K562 (cell line): ENCODE measurements around the gene PLEKHN1. TPM values are rescaled to one million over a fixed set of nuclear protein-coding genes. Genes with fewer than 3 reads are reported as not detected.

ENCODE experiments used
- HIVEP1 ChIP-seq: fragments of 250-450 bp; sonication (Bioruptor Pico); IDR thresholded peaks from 2 replicates; pipeline ENCODE4 v1.4.0; 2020; ENCODE audit warnings: mild to moderate bottlenecking
- JUND ChIP-seq, 2 experiments: IDR thresholded peaks; 2 replicates in 1 of 2; 3 replicates in 1 of 2; pipeline ENCODE4 v1.6.1; 2011; ENCODE audit warnings: borderline replicate concordance in 2 of 2, low read depth in 2 of 2, low read length in 2 of 2, improper control_type of control experiment in 1 of 2, missing biosample characterization in 1 of 2, missing genetic modification characterization in 1 of 2, missing genetic modification reagents in 1 of 2
- OTX1 ChIP-seq: fragments of 450-650 bp; formaldehyde crosslinking; IDR thresholded peaks from 2 replicates; pipeline ENCODE4 v1.4.0; 2022; ENCODE audit warnings: mild to moderate bottlenecking
- POLR2H ChIP-seq: IDR thresholded peaks from 2 replicates; pipeline ENCODE4 v1.6.1; 2016; ENCODE audit warnings: missing genetic modification characterization, low read depth, mild to moderate bottlenecking, control low read depth, missing compliant biosample characterization, moderate library complexity
- RAD21 ChIP-seq, 2 experiments: fragments of 250-450 bp in 1 of 2; fragments of 450-650 bp in 1 of 2; sonication (Bioruptor Pico) in 1 of 2; formaldehyde crosslinking in 1 of 2; IDR thresholded peaks in 1 of 2; conservative IDR thresholded peaks in 1 of 2; 2 replicates each; pipeline versions ENCODE4 v1.4.0 to v1.8.0; 2020 to 2022; ENCODE audit warnings: mild to moderate bottlenecking in 2 of 2, moderate library complexity in 1 of 2
- polyA plus RNA-seq, 8 experiments: library from polyadenylated mRNA; depleted of rRNA in 4 of 8; stranded (reverse) in 5 of 8; unstranded in 3 of 8; fragments of >200 nt; fragmentation: Nextera tagmentation in 2 of 8; fragmentation: Illumina TruSeq in 1 of 8; extraction: Ambion mirVana in 2 of 8; extraction: Trizol in 1 of 8; gene quantifications; 2 replicates each; pipeline versions ENCODE4 v1.2.1 to v1.2.3, GENCODE V29; 2011 to 2014; ENCODE audit warnings: inconsistent platforms in 1 of 8, missing spikeins in 1 of 8
- total RNA-seq, 7 experiments: library from RNA; depleted of rRNA in 6 of 7; stranded (reverse); fragments of >200 nt in 6 of 7; fragmentation: Illumina TruSeq in 2 of 7; extraction: Trizol in 2 of 7; gene quantifications; 2 replicates each; pipeline versions ENCODE4 v1.2.1 to v1.2.3, GENCODE V29; 2011 to 2021; ENCODE audit warnings: low replicate concordance in 1 of 7
- TF ChIP-seq, protein P1 (sequence below): IDR thresholded peaks from 2 replicates; pipeline ENCODE4 v1.6.1; 2014; ENCODE audit warnings: antibody characterized with exemption
- TF ChIP-seq, protein P2 (sequence below): fragments of 450-650 bp; IDR thresholded peaks from one replicate; pipeline ENCODE4 v1.6.1; 2018; ENCODE audit warnings: mild to moderate bottlenecking, moderate library complexity; ENCODE audit not compliant: partially characterized antibody
- TF ChIP-seq, protein P3 (sequence below): sonication (generic); formaldehyde crosslinking; IDR thresholded peaks from 2 replicates; pipeline ENCODE4 v1.8.0; 2023; ENCODE audit warnings: mild to moderate bottlenecking, missing genetic modification reagents

Gene PLEKHN1
- total and polyA plus RNA-seq, 9 of the 15 experiments (the other 6 are each of a cell fraction or from before 2014, with no cell fraction given), result 0.07 to 1.5 (median 0.13) TPM; not detected in 2

DNA sequence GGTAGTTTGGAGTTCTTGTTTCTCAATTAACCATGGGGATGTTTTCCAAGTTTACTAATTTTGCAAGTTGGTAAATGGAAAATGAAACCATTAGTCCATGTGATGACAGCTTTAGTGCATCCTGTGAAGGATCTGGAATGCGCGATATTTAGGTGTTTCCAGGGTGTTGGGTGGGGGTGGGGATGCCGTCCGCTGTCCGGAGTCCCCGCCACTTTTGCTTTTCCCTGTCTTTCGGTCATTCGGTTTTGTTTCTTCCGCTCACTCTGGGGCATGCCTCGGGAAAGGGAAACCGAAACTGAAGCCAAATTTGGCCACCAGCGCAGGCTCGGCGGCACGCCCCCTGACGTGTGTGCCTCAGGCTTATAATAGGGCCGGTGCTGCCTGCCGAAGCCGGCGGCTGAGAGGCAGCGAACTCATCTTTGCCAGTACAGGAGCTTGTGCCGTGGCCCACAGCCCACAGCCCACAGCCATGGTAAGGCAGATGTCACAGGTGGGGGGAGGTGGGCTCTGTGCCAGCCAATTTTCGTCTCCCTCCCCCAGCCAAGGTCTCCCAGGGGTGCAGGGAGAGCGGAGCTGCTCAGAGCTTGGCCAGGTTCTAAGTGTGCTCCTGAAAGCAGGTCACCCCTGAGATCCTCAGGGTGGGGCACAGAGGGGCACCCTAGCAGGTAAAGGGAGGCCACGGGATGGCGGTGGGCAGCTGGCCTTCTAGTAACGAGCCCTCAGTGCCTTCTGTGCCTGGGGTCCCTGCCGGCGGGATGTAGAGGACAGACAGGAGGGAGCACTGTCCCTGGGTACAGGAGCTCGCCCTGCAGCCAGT, 47.0 kb downstream of the PLEKHN1 start, which contains the start of gene ISG15 (continued):
- TF ChIP-seq, protein P1, sequence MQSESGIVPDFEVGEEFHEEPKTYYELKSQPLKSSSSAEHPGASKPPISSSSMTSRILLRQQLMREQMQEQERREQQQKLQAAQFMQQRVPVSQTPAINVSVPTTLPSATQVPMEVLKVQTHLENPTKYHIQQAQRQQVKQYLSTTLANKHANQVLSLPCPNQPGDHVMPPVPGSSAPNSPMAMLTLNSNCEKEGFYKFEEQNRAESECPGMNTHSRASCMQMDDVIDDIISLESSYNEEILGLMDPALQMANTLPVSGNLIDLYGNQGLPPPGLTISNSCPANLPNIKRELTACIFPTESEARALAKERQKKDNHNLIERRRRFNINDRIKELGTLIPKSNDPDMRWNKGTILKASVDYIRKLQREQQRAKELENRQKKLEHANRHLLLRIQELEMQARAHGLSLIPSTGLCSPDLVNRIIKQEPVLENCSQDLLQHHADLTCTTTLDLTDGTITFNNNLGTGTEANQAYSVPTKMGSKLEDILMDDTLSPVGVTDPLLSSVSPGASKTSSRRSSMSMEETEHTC, result no peak
- TF ChIP-seq, protein P2, sequence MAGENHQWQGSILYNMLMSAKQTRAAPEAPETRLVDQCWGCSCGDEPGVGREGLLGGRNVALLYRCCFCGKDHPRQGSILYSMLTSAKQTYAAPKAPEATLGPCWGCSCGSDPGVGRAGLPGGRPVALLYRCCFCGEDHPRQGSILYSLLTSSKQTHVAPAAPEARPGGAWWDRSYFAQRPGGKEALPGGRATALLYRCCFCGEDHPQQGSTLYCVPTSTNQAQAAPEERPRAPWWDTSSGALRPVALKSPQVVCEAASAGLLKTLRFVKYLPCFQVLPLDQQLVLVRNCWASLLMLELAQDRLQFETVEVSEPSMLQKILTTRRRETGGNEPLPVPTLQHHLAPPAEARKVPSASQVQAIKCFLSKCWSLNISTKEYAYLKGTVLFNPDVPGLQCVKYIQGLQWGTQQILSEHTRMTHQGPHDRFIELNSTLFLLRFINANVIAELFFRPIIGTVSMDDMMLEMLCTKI, result no peak
- TF ChIP-seq RAD21 (CRISPR knock-in tag; conservative IDR thresholded peaks at IDR 0.05 in 1 of 2, IDR thresholded peaks at IDR 0.05 in 1 of 2) (no peak), JUND (IDR thresholded peaks at IDR 0.05; ENCODE audit: borderline replicate concordance, low read depth, low read length) (peak; percentile 51; the same call in 1 of the 2 replicates), JUND (tag; IDR thresholded peaks at IDR 0.05; ENCODE audit: borderline replicate concordance, low read depth, low read length) (no peak; the same call in 2 of the 3 replicates), POLR2H (tag) (no peak), HIVEP1 (CRISPR knock-in tag) (no peak), OTX1 (no peak)
- TF ChIP-seq, protein P3, sequence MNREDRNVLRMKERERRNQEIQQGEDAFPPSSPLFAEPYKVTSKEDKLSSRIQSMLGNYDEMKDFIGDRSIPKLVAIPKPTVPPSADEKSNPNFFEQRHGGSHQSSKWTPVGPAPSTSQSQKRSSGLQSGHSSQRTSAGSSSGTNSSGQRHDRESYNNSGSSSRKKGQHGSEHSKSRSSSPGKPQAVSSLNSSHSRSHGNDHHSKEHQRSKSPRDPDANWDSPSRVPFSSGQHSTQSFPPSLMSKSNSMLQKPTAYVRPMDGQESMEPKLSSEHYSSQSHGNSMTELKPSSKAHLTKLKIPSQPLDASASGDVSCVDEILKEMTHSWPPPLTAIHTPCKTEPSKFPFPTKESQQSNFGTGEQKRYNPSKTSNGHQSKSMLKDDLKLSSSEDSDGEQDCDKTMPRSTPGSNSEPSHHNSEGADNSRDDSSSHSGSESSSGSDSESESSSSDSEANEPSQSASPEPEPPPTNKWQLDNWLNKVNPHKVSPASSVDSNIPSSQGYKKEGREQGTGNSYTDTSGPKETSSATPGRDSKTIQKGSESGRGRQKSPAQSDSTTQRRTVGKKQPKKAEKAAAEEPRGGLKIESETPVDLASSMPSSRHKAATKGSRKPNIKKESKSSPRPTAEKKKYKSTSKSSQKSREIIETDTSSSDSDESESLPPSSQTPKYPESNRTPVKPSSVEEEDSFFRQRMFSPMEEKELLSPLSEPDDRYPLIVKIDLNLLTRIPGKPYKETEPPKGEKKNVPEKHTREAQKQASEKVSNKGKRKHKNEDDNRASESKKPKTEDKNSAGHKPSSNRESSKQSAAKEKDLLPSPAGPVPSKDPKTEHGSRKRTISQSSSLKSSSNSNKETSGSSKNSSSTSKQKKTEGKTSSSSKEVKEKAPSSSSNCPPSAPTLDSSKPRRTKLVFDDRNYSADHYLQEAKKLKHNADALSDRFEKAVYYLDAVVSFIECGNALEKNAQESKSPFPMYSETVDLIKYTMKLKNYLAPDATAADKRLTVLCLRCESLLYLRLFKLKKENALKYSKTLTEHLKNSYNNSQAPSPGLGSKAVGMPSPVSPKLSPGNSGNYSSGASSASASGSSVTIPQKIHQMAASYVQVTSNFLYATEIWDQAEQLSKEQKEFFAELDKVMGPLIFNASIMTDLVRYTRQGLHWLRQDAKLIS (CRISPR knock-in tag), result no peak
